Midbrain (tissue), 1 donor: ENCODE results near the gene CDK9.
"Not testable (repeated sequence)": the region's sequence is repeated elsewhere in the genome, so short reads cannot be mapped to it uniquely, and the experiment has no call there.

Experiments used
- DNase-seq: peaks from one replicate; lab custom pipeline; 2025; lab: John Stamatoyannopoulos, UW

The CDK9 gene

GRCh38 chr9:127825319-127826051 lies 39.7 kb downstream of the CDK9 start:
- DNase-seq: peak; percentile 8

DNA sequence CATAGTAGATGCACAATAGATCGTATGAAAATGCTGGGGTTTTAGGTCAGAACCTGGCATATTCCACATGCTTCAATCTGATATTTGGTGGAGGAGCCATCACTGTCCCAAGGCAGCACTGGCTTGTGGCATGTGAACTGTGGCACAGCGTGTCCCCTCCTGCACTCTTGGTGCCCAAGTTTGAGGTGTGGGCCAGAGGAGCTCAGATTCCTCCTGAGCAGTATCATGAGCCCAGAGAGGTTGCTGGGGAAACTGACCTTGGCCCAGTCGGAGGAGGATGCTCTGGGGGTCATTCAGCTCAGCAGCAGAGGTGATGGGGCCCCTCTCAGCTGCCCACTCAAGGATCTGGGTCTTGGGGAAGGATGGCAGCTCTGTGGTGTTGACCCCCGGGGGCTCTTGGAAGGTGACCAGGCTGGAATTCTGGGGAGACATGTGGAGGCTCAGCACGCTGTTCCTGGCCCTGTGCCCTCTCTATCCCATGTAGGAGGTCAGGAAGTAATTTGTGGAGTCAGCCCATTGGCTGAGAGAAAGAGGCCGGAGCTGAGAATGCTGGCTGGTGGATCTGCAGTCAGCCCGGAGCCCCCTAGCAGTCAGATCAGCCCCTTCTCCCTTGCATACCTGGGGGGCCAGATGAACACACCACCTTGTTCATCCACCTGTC lies 40.5 kb downstream of the CDK9 start:
- no peak for DNase-seq

DNA sequence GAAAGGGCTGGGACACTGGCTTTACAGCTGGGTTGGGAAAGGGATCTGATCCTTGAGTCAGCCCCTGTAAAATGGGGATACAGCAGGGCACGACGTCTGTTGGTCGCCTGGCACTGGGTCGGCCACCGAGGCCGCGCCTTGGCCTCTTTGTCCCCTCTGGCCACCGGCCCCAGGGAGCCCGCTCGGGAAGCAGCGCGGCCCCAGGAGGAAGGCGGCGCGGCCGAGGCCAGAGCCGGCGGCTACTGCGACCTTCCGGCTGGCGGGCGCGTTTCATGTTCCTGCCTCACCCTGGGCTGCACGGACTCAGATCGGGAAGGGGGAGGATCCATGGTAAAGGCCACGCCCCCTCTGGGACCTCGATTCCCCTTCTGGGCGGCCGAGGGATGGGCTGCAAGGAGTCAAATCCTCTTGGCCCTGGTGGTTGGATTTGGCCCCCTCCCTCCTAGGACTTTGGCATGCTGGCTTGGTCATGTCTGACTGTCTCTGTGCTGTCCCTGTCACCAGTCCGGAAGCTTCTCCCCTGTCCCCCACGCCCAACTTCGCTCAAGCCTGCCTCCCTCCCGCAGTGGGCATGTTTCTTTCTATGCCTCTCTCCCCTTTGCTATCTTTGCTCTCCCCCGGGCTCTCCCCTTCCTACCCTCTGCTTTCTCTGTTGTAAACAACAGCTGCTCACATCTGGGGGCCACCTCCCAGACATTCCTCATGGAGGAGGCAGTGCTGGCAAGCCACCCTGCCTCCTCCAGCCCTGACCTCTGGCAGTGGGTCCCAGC lies 42.6 kb downstream of the CDK9 start:
- DNase-seq: no peak

DNA sequence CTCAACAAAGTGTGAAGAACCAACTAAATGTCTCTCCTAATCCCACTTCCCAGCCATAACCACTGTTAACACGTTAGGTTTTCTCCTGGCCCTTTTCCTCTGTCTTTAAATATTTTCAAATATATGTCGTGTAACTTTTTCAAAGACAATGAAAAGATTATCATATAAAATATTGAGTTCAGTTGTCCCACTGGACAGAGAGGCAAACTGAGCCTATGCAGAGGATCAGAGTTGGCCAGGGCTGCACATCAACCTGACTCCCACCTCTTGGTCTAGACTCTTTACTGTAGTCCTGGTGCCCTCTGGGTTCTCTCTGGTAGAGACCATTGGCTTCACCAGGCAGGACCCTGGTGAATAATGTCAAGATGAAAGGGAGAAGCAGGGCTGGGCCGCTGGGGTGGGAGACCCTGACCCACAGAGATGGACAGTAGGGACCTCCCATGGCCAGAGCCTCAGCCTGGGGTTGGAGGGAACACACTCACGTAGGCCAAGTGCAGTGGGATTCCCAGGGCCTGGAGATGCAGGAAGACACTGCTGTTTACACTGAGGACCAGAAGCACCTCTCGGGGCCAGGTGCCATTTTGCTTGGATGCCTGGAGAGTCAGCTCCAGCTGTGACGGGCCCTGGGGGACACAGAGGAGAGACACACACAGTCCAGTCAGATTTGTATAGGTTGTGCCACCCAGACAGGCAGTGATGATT lies 43.5 kb downstream of the CDK9 start:
- DNase-seq: no peak

- DNase-seq: no peak
Observed at GRCh38 chr9:127832248-127832647, 46.4 kb downstream of the CDK9 start.

DNA sequence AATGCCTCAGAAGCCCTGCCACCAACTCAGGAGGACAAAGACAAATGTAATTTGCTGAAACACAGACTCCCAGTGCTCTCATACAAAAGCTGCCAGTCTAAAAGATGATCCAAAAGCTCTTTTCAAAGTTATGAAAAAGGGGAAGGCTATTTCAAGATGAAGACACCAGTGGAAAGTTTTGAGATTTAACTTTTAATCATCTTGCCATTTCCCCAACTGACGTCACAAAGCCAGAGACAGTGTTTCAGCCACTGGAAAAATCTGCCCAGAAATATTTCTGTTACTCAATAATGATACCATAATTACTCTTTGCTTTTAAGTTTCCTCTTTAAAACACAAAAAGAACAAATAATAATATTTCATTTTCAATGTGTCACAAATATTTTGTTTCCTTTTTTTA lies 47.7 kb downstream of the CDK9 start:
- DNase-seq: no peak

- DNase-seq: no peak
Observed at GRCh38 chr9:127835991-127836516, 50.2 kb downstream of the CDK9 start.

DNA sequence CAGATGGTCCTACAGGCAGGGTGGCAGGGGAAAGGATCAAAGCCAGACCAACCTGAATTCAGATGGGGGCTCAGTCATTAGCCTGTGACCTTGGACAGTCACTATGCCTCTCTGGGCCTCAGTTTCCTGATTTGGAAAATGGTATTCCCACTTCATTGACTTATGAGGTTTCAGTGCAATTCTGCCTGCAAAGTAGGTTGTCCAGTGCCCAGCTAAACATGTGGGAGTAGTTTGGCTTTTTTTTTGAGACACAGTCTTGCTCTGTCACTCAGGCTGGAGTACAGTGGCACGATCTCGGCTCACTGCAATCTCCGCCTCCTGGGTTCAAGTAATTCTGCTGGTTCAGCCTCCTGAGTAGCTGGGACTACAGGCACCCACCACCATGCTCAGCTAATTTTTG lies 50.7 kb downstream of the CDK9 start:
- DNase-seq: not testable (repeated sequence)

DNA sequence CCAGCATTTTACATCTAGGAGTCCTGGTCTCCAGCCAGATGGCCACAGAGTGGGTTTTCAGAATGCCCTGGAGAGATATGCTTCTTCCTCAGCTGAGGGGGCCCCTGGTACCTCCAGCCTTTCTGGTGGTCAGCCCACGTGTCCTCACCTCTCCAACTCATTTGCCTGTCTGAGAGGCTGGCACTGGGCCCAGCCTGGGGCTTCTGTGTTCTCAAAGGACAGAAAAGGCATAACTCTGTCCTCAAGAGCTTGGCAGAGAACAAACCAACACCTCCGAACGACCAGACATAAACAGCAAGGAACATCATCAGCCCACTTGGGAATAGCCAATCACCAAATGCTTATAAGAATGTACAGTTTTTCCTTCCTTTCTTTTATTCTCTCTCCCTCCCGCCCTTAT lies 51.5 kb downstream of the CDK9 start:
- DNase-seq: no peak

- DNase-seq: no peak
Observed at GRCh38 chr9:127838375-127839078, 52.7 kb downstream of the CDK9 start.
